Stomach (tissue), 9 donors: ENCODE results near the gene CD40. TPM values are rescaled to one million over a fixed set of nuclear protein-coding genes. Genes with fewer than 3 reads are reported as not detected.

Source experiments
- DNase-seq, 2 donors: peaks; one replicate each; pipeline versions ENCODE4 v3.0.0 to v3.0.0-alpha.2; 2013 to 2019
- H3K27ac ChIP-seq, 5 donors: fragments of 200-600 bp in 4 of 5; sonication (generic) in 4 of 5; one replicate each; pipeline ENCODE4 v1.5.1; 2013 to 2019; ENCODE audit warnings: mild to moderate bottlenecking in 1 of 5, moderate library complexity in 1 of 5
- H3K27me3 ChIP-seq, 3 donors: fragments of 200-600 bp; sonication (generic); one replicate each; pipeline ENCODE4 v1.5.1; 2017 to 2019; ENCODE audit warnings: mixed run types in 1 of 3
- H3K36me3 ChIP-seq, 4 donors: fragments of 200-600 bp; sonication (generic); 1 replicate in 3 of 4; 2 replicates in 1 of 4; pipeline ENCODE4 v1.5.1; 2016 to 2019
- H3K4me1 ChIP-seq, 4 donors: fragments of 200-600 bp; sonication (generic); one replicate each; pipeline ENCODE4 v1.5.1; 2016 to 2019
- H3K4me3 ChIP-seq, 4 donors: fragments of 200-600 bp; sonication (generic) in 3 of 4; one replicate each; pipeline ENCODE4 v1.5.1; 2016 to 2019; ENCODE audit warnings: mild to moderate bottlenecking in 1 of 4
- H3K9me3 ChIP-seq, 4 donors: fragments of 200-600 bp; sonication (generic); one replicate each; pipeline ENCODE4 v1.5.1; 2016 to 2019
- CTCF ChIP-seq, 7 experiments: fragments of 450-650 bp in 4 of 7; fragments of 200-600 bp in 3 of 7; sonication (generic) in 3 of 7; IDR thresholded peaks; one replicate each; pipeline ENCODE4 v1.5.1; 2016 to 2019; ENCODE audit warnings: antibody characterized with exemption in 7 of 7, control low read depth in 2 of 7, mild to moderate bottlenecking in 1 of 7
- EP300 ChIP-seq: sonication (generic); formaldehyde crosslinking; IDR thresholded peaks from one replicate; pipeline ENCODE4 v1.6.1; 2017; ENCODE audit warnings: antibody characterized with exemption
- POLR2A ChIP-seq, 4 donors: fragments of 450-650 bp; IDR thresholded peaks; one replicate each; pipeline ENCODE4 v1.6.1; 2016; ENCODE audit warnings: antibody characterized with exemption in 4 of 4, control low read depth in 2 of 4, mild to moderate bottlenecking in 1 of 4, moderate library complexity in 1 of 4
- POLR2AphosphoS5 ChIP-seq, 3 donors: sonication (generic); formaldehyde crosslinking; IDR thresholded peaks; one replicate each; pipeline ENCODE4 v1.6.1; 2016; ENCODE audit warnings: antibody characterized with exemption in 3 of 3
- WGBS, 5 donors: extraction: QIAGEN DNeasy Blood & Tissue Kit in 3 of 5; methylation state at CpG; one replicate each; pipeline versions ENCODE4 v1.1.5 to v1.1.7; 2013 to 2018; 5-methylcytosine and 5-hydroxymethylcytosine counted together
- intact Hi-C: fragments of 100-400 bp; cut with DNase I; formaldehyde crosslinking; loops from one replicate; pipeline ENCODE4 v1.15.1; 2023; ENCODE audit warnings: low total_unique reads
- polyA plus RNA-seq, 3 donors: library from polyadenylated mRNA; stranded (reverse); fragments of 200-250 nt; gene quantifications; one replicate each; pipeline ENCODE4 v1.2.3, GENCODE V29; 2013
- total RNA-seq, 5 donors: library from RNA; depleted of rRNA; stranded (reverse); fragments of >200 nt; gene quantifications; one replicate each; pipeline versions ENCODE4 v1.1.0 to v1.2.3, GENCODE V29; 2014 to 2016
- donor health status: healthy with polysubstance abuse.
- donor health status: Bipolar disorder and iron deficiency.
- donor health status: healthy.

Gene CD40
- total and polyA plus RNA-seq, 8 donors = 2.8 to 19.9 (median 5.3) TPM; not detected in 1

- H3K27ac ChIP-seq = no peak overlapping the region
- H3K27me3 ChIP-seq = peaks cover 0 to 87% (median 26%) of the 10 kb centered on the region in 3 donors
- no peak overlapping the region for H3K4me3 ChIP-seq
- no peaks in the 10 kb centered on the region for H3K9me3 ChIP-seq
- H3K4me1 ChIP-seq = no peaks in the 10 kb centered on the region
- WGBS, 5 donors = 61 to 67% (median 63%) methylated on average over 8 of the region's 8 CpGs
- no peak for DNase-seq
- no peaks in the 10 kb centered on the region for H3K36me3 ChIP-seq
- intact Hi-C loops = no loop called here
- TF ChIP-seq POLR2AphosphoS5 (IDR thresholded peaks at IDR 0.05) = no peak
- no peak for TF ChIP-seq CTCF (IDR thresholded peaks at IDR 0.05)
- TF ChIP-seq EP300 = no peak
- no peak for TF ChIP-seq POLR2A (IDR thresholded peaks at IDR 0.05)
Measured at GRCh38 chr20:46168438-46168837, 50.3 kb downstream of the CD40 start.

GRCh38 chr20:46169245-46170171, 51.4 kb downstream of the CD40 start:
- Histone ChIP-seq H3K27me3 (peaks cover 8 to 87% (median 35%) of the 10 kb centered on the region in 3 donors), H3K4me3 (no peak overlapping the region), H3K4me1 (peaks cover 0 to 6% (median 2%) of the 10 kb centered on the region in 4 donors), H3K36me3 (no peaks in the 10 kb centered on the region), H3K9me3 (no peaks in the 10 kb centered on the region), H3K27ac (no peak overlapping the region)
- intact Hi-C loops = loop anchor here (10.0 kb wide), 1 partner anchor 145 kb away; the partner anchor contains the start of gene SLC12A5
- WGBS, 5 donors = 47 to 72% (median 62%) methylated on average over 10 to 13 of the region's 13 CpGs
- DNase-seq = no peak
- TF ChIP-seq CTCF (IDR thresholded peaks at IDR 0.05) (no peak), POLR2AphosphoS5 (IDR thresholded peaks at IDR 0.05) (no peak), EP300 (no peak), POLR2A (IDR thresholded peaks at IDR 0.05) (no peak)

GRCh38 chr20:46171476-46171875, 53.4 kb downstream of the CD40 start:
- Histone ChIP-seq H3K36me3 (no peaks in the 10 kb centered on the region), H3K4me3 (no peak overlapping the region), H3K9me3 (no peaks in the 10 kb centered on the region), H3K27me3 (peaks cover 14 to 89% (median 54%) of the 10 kb centered on the region in 3 donors), H3K4me1 (peaks cover 0 to 10% (median 4%) of the 10 kb centered on the region in 4 donors), H3K27ac (no peak overlapping the region)
- 69 to 75% (median 71%) methylated on average over 2 of the region's 2 CpGs for WGBS, 5 donors
- DNase-seq = no peak
- TF ChIP-seq EP300 (no peak), CTCF (IDR thresholded peaks at IDR 0.05) (no peak), POLR2AphosphoS5 (IDR thresholded peaks at IDR 0.05) (no peak), POLR2A (IDR thresholded peaks at IDR 0.05) (no peak)
- intact Hi-C loops = loop anchor here (10.0 kb wide), 1 partner anchor 147 kb away; the partner anchor contains the start of gene SLC12A5

- Histone ChIP-seq H3K4me1 (peaks cover 0 to 10% (median 4%) of the 10 kb centered on the region in 4 donors), H3K36me3 (no peaks in the 10 kb centered on the region), H3K27me3 (peaks cover 14 to 90% (median 54%) of the 10 kb centered on the region in 3 donors), H3K9me3 (no peaks in the 10 kb centered on the region), H3K4me3 (no peak overlapping the region), H3K27ac (no peak overlapping the region)
- no peak for TF ChIP-seq CTCF (IDR thresholded peaks at IDR 0.05)
- no peak for TF ChIP-seq POLR2AphosphoS5 (IDR thresholded peaks at IDR 0.05)
- TF ChIP-seq POLR2A (IDR thresholded peaks at IDR 0.05) = no peak
- TF ChIP-seq EP300 = no peak
- DNase-seq = no peak
- 51 to 70% (median 61%) methylated on average over 5 of the region's 5 CpGs for WGBS, 5 donors
- intact Hi-C loops = loop anchor here (10.0 kb wide), 1 partner anchor 147 kb away; the partner anchor contains the start of gene SLC12A5
Measured at GRCh38 chr20:46171909-46172308, 53.8 kb downstream of the CD40 start.
